ENCODE results near the gene FAM107A. TPM values are rescaled to one million over a fixed set of nuclear protein-coding genes. Genes with fewer than 3 reads are reported as not detected.

The FAM107A gene
- total RNA-seq, 1 donor from 2014 or later: not detected

GRCh38 chr3:58567251-58567515, 10.0 kb downstream of the FAM107A start:
- no peaks in the 10 kb centered on the region for H3K36me3 Mint-ChIP-seq (ENCODE audit: insufficient read depth)
- H3K27ac Mint-ChIP-seq: no peak overlapping the region
- no peak for DNase-seq (ENCODE audit: low spot score, unreplicated experiment)
- no peak overlapping the region for H3K4me3 Mint-ChIP-seq (ENCODE audit: low read depth)
- TF ChIP-seq CTCF (IDR thresholded peaks at IDR 0.05; ENCODE audit: unreplicated experiment): no peak
- H3K27me3 Mint-ChIP-seq: no peaks in the 10 kb centered on the region
- H3K9me3 Mint-ChIP-seq (ENCODE audit: low read depth): peaks cover 8% of the 10 kb centered on the region
- no peaks in the 10 kb centered on the region for H3K4me1 Mint-ChIP-seq (ENCODE audit: low read depth)

- Mint-ChIP-seq H3K27ac (no peak overlapping the region), H3K36me3 (ENCODE audit: insufficient read depth) (no peaks in the 10 kb centered on the region), H3K27me3 (no peaks in the 10 kb centered on the region), H3K4me3 (ENCODE audit: low read depth) (no peak overlapping the region), H3K4me1 (ENCODE audit: low read depth) (no peaks in the 10 kb centered on the region), H3K9me3 (ENCODE audit: low read depth) (peaks cover 5% of the 10 kb centered on the region)
- TF ChIP-seq CTCF (IDR thresholded peaks at IDR 0.05; ENCODE audit: unreplicated experiment): no peak
- DNase-seq (ENCODE audit: low spot score, unreplicated experiment): no peak
Measured at GRCh38 chr3:58566398-58567250, 10.6 kb downstream of the FAM107A start.

GRCh38 chr3:58565621-58566397, 11.4 kb downstream of the FAM107A start:
- DNase-seq (ENCODE audit: low spot score, unreplicated experiment): no peak
- no peak for TF ChIP-seq CTCF (IDR thresholded peaks at IDR 0.05; ENCODE audit: unreplicated experiment)
- H3K4me1 Mint-ChIP-seq (ENCODE audit: low read depth): peaks cover 2% of the 10 kb centered on the region
- H3K9me3 Mint-ChIP-seq (ENCODE audit: low read depth): peaks cover 4% of the 10 kb centered on the region
- H3K4me3 Mint-ChIP-seq (ENCODE audit: low read depth): no peak overlapping the region
- H3K27ac Mint-ChIP-seq: peak overlapping the region; percentile 59
- H3K36me3 Mint-ChIP-seq (ENCODE audit: insufficient read depth): no peaks in the 10 kb centered on the region
- no peaks in the 10 kb centered on the region for H3K27me3 Mint-ChIP-seq

GRCh38 chr3:58564456-58565160, 12.6 kb downstream of the FAM107A start:
- H3K36me3 Mint-ChIP-seq (ENCODE audit: insufficient read depth): no peaks in the 10 kb centered on the region
- no peak for DNase-seq (ENCODE audit: low spot score, unreplicated experiment)
- no peak for TF ChIP-seq CTCF (IDR thresholded peaks at IDR 0.05; ENCODE audit: unreplicated experiment)
- H3K4me1 Mint-ChIP-seq (ENCODE audit: low read depth): peaks cover 3% of the 10 kb centered on the region
- peak overlapping the region; percentile 51 for H3K27ac Mint-ChIP-seq
- H3K27me3 Mint-ChIP-seq: no peaks in the 10 kb centered on the region
- no peak overlapping the region for H3K4me3 Mint-ChIP-seq (ENCODE audit: low read depth)
- peaks cover 4% of the 10 kb centered on the region for H3K9me3 Mint-ChIP-seq (ENCODE audit: low read depth)

- Mint-ChIP-seq H3K4me3 (ENCODE audit: low read depth) (no peak overlapping the region), H3K36me3 (ENCODE audit: insufficient read depth) (no peaks in the 10 kb centered on the region), H3K9me3 (ENCODE audit: low read depth) (peaks cover 4% of the 10 kb centered on the region), H3K27me3 (no peaks in the 10 kb centered on the region), H3K27ac (no peak overlapping the region), H3K4me1 (ENCODE audit: low read depth) (peaks cover 3% of the 10 kb centered on the region)
- no peak for DNase-seq (ENCODE audit: low spot score, unreplicated experiment)
- no peak for TF ChIP-seq CTCF (IDR thresholded peaks at IDR 0.05; ENCODE audit: unreplicated experiment)
Measured at GRCh38 chr3:58564054-58564453, 13.1 kb downstream of the FAM107A start.
